GM23338 (cell line): ENCODE data around the gene ADCK2. TPM values are rescaled to one million over a fixed set of nuclear protein-coding genes. Genes with fewer than 3 reads are reported as not detected.

Experiments used
- CREB1 ChIP-seq: fragments of 250-450 bp; sonication (Bioruptor Pico); IDR thresholded peaks from 2 replicates; pipeline ENCODE4 v1.5.0; 2020; ENCODE audit warnings: low read depth, mild to moderate bottlenecking, moderate library complexity
- CTCF ChIP-seq, 2 experiments: fragments of 200-600 bp in 1 of 2; sonication (generic) in 1 of 2; conservative IDR thresholded peaks; 2 replicates each; pipeline versions ENCODE4 v1.5.1 to v1.6.1; 2016 to 2017; ENCODE audit warnings: antibody characterized with exemption in 2 of 2, low read depth in 2 of 2, mild to moderate bottlenecking in 2 of 2, moderate library complexity in 1 of 2
- EZH2 ChIP-seq: fragments of 200-600 bp; sonication (generic); IDR thresholded peaks from one replicate; pipeline ENCODE4 v1.8.0; 2017; ENCODE audit warnings: antibody characterized with exemption, mild to moderate bottlenecking, low read depth; ENCODE audit not compliant: unreplicated experiment
- EZH2phosphoT487 ChIP-seq: fragments of 200-600 bp; sonication (generic); IDR thresholded peaks from one replicate; pipeline ENCODE4 v1.8.1; 2018; ENCODE audit warnings: antibody characterized with exemption; ENCODE audit not compliant: unreplicated experiment
- JUNB ChIP-seq: IDR thresholded peaks from one replicate; pipeline ENCODE4 v1.6.1; 2016; ENCODE audit warnings: antibody characterized with exemption; ENCODE audit not compliant: unreplicated experiment
- NANOG ChIP-seq: IDR thresholded peaks from 2 replicates; pipeline ENCODE4 v1.6.1; 2016; ENCODE audit warnings: antibody characterized with exemption, borderline replicate concordance
- POLR2AphosphoS5 ChIP-seq: IDR thresholded peaks from 2 replicates; pipeline ENCODE4 v1.6.1; 2016; ENCODE audit warnings: antibody characterized with exemption, low read depth
- ZNF462 ChIP-seq: fragments of 250-450 bp; sonication (Bioruptor Pico); IDR thresholded peaks from 2 replicates; pipeline ENCODE4 v1.5.0; 2020; ENCODE audit warnings: mild to moderate bottlenecking, moderate library complexity
- polyA plus RNA-seq: library from polyadenylated mRNA; unstranded; fragments of >200 nt; fragmentation: Nextera tagmentation; extraction: Ambion mirVana; gene quantifications from 2 replicates; pipeline ENCODE4 v1.2.1, GENCODE V29; 2016
- total RNA-seq: library from RNA; depleted of rRNA; stranded (reverse); fragments of >200 nt; shearing (Covaris generic); gene quantifications from 2 replicates; pipeline ENCODE4 v1.2.3, GENCODE V29; 2014

ADCK2 gene
- total and polyA plus RNA-seq, 2 experiments from 2014 or later, result 4.7 to 14.4 TPM

- TF ChIP-seq ZNF462 (CRISPR knock-in tag) (no peak), NANOG (no peak), POLR2AphosphoS5 (no peak), CREB1 (CRISPR knock-in tag) (no peak), EZH2 (no peak), CTCF (conservative IDR thresholded peaks at IDR 0.05; ENCODE audit: low read depth in 2 of 2) (no peak), JUNB (no peak), EZH2phosphoT487 (no peak)
Measured at GRCh38 chr7:140656548-140657515, 15.9 kb upstream of the ADCK2 start (continued).
